ENCODE measurements around the gene BUD13. TPM values are rescaled to one million over a fixed set of nuclear protein-coding genes. Genes with fewer than 3 reads are reported as not detected.
A peak's percentile ranks its signal among the peaks of the same experiment; 100 is the strongest.

BUD13 gene
- total and polyA plus RNA-seq, 10 of the 15 experiments (the other 5 are each of a cell fraction or from before 2014, with no cell fraction given): 10.9 to 36.5 (median 24.7) TPM

DNA sequence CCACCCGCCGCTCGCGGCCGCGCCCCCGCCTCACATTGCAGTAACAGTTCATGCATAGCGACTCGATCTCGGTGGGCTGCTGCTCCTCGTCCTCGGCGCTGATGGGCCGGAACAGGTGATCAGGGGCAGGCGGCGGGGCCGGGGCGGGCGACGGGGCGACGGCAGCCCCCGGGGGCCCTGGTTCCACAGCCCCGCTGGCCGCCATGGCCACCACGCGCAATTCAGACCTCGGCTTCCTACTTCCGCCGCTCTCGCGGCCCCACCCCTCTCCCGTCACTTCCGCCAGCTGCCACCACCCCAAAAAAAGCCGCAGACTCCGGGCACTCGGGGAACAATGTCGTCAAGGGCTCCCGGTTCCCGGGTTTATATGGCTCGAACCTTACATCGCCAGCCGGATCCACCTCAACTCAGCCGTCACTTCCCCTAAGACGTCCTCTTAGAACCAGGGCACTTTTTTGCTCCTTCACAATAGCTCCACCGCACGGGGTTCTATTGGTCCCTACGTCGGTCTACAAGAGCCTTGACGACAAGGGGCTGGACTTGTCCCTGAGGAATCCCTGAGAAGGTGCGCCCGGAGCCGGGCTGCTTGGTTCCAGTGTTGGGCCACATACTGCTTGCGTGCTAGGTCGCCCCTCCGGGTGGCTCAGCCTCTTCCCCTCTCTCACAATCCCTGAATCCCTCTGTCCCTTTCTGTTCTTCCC lies 15.1 kb upstream of the BUD13 start, which contains the start of gene ZPR1:
TSS of gene ZPR1 (minus strand) at position 238 of the 701 bp plus-strand sequence. CDS start at position 205, 33 bp downstream.
- SMC1A ChIA-PET (ENCODE audit: uncharacterized antibody, unreplicated experiment): interaction anchor here (0.8 to 7.5 kb wide), 13 partner anchors 11 to 392 kb away, joined by 3 to 46 read pairs (median 4); partner anchors contain the start of gene SIK3
- RAD21 ChIA-PET (ENCODE audit: unreplicated experiment): interaction anchor here (0.7 to 3.3 kb wide), 5 partner anchors 15 to 391 kb away, joined by 3 to 20 read pairs (median 7); partner anchors contain the start of genes BUD13 and SIDT2
- in situ Hi-C loops (cut with MboI): loop anchor here (5.0 kb wide), 1 partner anchor 314 kb away; no protein-coding TSS in a partner anchor
- TF ChIP-seq CBX5 (IDR thresholded peaks at IDR 0.05; ENCODE audit: low read depth): no peak
- TF ChIP-seq JUND (IDR thresholded peaks at IDR 0.05; ENCODE audit: low read depth, low read length): no peak
- TF ChIP-seq CBFB (IDR thresholded peaks at IDR 0.05; ENCODE audit: low read depth): peak; percentile 59; the same call in 1 of the 2 replicates
- peak; percentile 80; the same call in 1 of the 2 replicates for TF ChIP-seq CREM (IDR thresholded peaks at IDR 0.05; ENCODE audit: low read depth)
- no peak for TF ChIP-seq BRCA1 (IDR thresholded peaks at IDR 0.05; ENCODE audit: low read depth, low read length)
- TF ChIP-seq, protein P1, sequence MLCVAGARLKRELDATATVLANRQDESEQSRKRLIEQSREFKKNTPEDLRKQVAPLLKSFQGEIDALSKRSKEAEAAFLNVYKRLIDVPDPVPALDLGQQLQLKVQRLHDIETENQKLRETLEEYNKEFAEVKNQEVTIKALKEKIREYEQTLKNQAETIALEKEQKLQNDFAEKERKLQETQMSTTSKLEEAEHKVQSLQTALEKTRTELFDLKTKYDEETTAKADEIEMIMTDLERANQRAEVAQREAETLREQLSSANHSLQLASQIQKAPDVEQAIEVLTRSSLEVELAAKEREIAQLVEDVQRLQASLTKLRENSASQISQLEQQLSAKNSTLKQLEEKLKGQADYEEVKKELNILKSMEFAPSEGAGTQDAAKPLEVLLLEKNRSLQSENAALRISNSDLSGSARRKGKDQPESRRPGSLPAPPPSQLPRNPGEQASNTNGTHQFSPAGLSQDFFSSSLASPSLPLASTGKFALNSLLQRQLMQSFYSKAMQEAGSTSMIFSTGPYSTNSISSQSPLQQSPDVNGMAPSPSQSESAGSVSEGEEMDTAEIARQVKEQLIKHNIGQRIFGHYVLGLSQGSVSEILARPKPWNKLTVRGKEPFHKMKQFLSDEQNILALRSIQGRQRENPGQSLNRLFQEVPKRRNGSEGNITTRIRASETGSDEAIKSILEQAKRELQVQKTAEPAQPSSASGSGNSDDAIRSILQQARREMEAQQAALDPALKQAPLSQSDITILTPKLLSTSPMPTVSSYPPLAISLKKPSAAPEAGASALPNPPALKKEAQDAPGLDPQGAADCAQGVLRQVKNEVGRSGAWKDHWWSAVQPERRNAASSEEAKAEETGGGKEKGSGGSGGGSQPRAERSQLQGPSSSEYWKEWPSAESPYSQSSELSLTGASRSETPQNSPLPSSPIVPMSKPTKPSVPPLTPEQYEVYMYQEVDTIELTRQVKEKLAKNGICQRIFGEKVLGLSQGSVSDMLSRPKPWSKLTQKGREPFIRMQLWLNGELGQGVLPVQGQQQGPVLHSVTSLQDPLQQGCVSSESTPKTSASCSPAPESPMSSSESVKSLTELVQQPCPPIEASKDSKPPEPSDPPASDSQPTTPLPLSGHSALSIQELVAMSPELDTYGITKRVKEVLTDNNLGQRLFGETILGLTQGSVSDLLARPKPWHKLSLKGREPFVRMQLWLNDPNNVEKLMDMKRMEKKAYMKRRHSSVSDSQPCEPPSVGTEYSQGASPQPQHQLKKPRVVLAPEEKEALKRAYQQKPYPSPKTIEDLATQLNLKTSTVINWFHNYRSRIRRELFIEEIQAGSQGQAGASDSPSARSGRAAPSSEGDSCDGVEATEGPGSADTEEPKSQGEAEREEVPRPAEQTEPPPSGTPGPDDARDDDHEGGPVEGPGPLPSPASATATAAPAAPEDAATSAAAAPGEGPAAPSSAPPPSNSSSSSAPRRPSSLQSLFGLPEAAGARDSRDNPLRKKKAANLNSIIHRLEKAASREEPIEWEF (IDR thresholded peaks at IDR 0.05; ENCODE audit: insufficient replicate concordance, low read depth, low read length): peak; percentile 56
- no peak for TF ChIP-seq CHD1 (IDR thresholded peaks at IDR 0.05; ENCODE audit: low read depth, low read length)
- TF ChIP-seq, protein P2, sequence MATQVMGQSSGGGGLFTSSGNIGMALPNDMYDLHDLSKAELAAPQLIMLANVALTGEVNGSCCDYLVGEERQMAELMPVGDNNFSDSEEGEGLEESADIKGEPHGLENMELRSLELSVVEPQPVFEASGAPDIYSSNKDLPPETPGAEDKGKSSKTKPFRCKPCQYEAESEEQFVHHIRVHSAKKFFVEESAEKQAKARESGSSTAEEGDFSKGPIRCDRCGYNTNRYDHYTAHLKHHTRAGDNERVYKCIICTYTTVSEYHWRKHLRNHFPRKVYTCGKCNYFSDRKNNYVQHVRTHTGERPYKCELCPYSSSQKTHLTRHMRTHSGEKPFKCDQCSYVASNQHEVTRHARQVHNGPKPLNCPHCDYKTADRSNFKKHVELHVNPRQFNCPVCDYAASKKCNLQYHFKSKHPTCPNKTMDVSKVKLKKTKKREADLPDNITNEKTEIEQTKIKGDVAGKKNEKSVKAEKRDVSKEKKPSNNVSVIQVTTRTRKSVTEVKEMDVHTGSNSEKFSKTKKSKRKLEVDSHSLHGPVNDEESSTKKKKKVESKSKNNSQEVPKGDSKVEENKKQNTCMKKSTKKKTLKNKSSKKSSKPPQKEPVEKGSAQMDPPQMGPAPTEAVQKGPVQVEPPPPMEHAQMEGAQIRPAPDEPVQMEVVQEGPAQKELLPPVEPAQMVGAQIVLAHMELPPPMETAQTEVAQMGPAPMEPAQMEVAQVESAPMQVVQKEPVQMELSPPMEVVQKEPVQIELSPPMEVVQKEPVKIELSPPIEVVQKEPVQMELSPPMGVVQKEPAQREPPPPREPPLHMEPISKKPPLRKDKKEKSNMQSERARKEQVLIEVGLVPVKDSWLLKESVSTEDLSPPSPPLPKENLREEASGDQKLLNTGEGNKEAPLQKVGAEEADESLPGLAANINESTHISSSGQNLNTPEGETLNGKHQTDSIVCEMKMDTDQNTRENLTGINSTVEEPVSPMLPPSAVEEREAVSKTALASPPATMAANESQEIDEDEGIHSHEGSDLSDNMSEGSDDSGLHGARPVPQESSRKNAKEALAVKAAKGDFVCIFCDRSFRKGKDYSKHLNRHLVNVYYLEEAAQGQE (IDR thresholded peaks at IDR 0.05; ENCODE audit: low read depth, low read length): no peak
- no peak for TF ChIP-seq FOXM1 (IDR thresholded peaks at IDR 0.05; ENCODE audit: low read depth, low read length)
- TF ChIP-seq NR2C1 (IDR thresholded peaks at IDR 0.05): no peak
- no peak for TF ChIP-seq SIX5 (IDR thresholded peaks at IDR 0.05; ENCODE audit: low read depth, low read length, severe bottlenecking)

More for the DNA sequence above, 15.1 kb upstream of the BUD13 start, which contains the start of gene ZPR1:
- Histone ChIP-seq H3K4me3 (peak within 1 kb of the TSS; percentile 96), H3K27ac (ENCODE audit: control insufficient read depth, insufficient read depth) (peak within 1 kb of the TSS; percentile 72), H3K4me2 (ENCODE audit: control insufficient read depth, insufficient read depth) (peak within 1 kb of the TSS; percentile 99), H3K27me3 (replicated peaks in 1 of 2; ENCODE audit: control insufficient read depth in 2 of 2, insufficient read depth in 2 of 2, low read length in 1 of 2) (no peaks in the 10 kb centered on the region), H3K36me3 (ENCODE audit: control insufficient read depth in 2 of 2, insufficient read depth in 2 of 2, low read length in 1 of 2) (peaks cover 9 to 26% of the 10 kb centered on the region in 2 experiments), H3K79me2 (ENCODE audit: control insufficient read depth, insufficient read depth, low read length) (peaks cover 20% of the 10 kb centered on the region), H4K20me1 (ENCODE audit: control insufficient read depth, insufficient read depth) (no peaks in the 10 kb centered on the region), H3K4me1 (ENCODE audit: control insufficient read depth, insufficient read depth, low read length) (peaks cover 18% of the 10 kb centered on the region), H3K9me3 (replicated peaks; ENCODE audit: control insufficient read depth, insufficient read depth, low read length) (no peaks in the 10 kb centered on the region), H3K9ac (ENCODE audit: control insufficient read depth, insufficient read depth, low read length) (peak within 1 kb of the TSS; percentile 92), H2AFZ (ENCODE audit: control insufficient read depth, low read depth, low read length) (peak within 1 kb of the TSS; percentile 99)
- peak; percentile 86 for ATAC-seq
- under 1% methylated on average over 40 of the region's 56 CpGs for WGBS (ENCODE audit: insufficient coverage, insufficient replicate concordance, low lambda C conversion rate, missing lambda C conversion rate)
- BruUV-seq (replicated peaks): no TSS peak
- ChIA-PET POLR2A (interaction anchor here (1.0 to 3.4 kb wide), 8 partner anchors 10 to 540 kb away, joined by 3 to 28 read pairs (median 3); partner anchors contain the start of genes BUD13 and CEP164), CTCF (interaction anchor here (0.5 to 10.9 kb wide), 8 partner anchors 25 to 393 kb away, joined by 3 to 183 read pairs (median 4); partner anchors contain the start of gene APOA1)
- DNase-seq (ENCODE audit: low read depth, low spot score): no peak
- FAIRE-seq: peak; percentile 41
- intact Hi-C loops (cut with micrococcal nuclease; ENCODE audit: unreplicated experiment): no loop called here
